Measurements from ENCODE around the gene DSN1.

DNA sequence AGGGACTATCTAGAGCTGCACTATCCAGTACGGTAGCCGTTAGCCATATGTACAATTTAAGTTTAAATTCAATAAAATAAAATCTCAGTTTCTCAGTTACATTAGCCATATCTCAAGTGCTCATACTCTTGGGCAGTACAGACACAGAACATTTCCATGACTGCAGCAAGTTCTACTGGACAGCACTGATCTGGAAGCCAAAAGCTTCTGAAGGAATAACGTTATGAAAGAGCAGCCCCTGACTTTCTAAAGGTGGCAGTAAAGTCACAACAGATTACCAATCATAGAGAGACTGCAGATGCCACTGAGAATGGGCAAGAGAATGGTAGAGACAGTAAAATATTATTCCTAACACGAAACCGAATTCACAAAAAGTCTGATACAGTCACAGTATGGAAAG, 64.4 kb downstream of the DSN1 start:
- TF ChIP-seq, protein P1, sequence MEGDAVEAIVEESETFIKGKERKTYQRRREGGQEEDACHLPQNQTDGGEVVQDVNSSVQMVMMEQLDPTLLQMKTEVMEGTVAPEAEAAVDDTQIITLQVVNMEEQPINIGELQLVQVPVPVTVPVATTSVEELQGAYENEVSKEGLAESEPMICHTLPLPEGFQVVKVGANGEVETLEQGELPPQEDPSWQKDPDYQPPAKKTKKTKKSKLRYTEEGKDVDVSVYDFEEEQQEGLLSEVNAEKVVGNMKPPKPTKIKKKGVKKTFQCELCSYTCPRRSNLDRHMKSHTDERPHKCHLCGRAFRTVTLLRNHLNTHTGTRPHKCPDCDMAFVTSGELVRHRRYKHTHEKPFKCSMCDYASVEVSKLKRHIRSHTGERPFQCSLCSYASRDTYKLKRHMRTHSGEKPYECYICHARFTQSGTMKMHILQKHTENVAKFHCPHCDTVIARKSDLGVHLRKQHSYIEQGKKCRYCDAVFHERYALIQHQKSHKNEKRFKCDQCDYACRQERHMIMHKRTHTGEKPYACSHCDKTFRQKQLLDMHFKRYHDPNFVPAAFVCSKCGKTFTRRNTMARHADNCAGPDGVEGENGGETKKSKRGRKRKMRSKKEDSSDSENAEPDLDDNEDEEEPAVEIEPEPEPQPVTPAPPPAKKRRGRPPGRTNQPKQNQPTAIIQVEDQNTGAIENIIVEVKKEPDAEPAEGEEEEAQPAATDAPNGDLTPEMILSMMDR (IDR thresholded peaks at IDR 0.05): no peak
- TF ChIP-seq POLR2A (IDR thresholded peaks at IDR 0.05) (no peak), EP300 (IDR thresholded peaks at IDR 0.05) (no peak)
